ENCODE data around the gene MT1X.

Gene MT1X

GRCh38 chr16:56640076-56640475, 42.2 kb upstream of the MT1X start:
- H3K36me3 ChIP-seq (ENCODE audit: control insufficient read depth in 1 of 2, insufficient read depth in 2 of 2, low read length in 2 of 2) = no peaks in the 10 kb centered on the region
- peaks cover 9% of the 10 kb centered on the region for H3K9me3 ChIP-seq (ENCODE audit: insufficient read depth, low read depth, low read length)
- no peak overlapping the region for H2AK5ac ChIP-seq (ENCODE audit: low read length)
- H3K4ac ChIP-seq (ENCODE audit: low read depth, low read length) = no peak overlapping the region
- H2BK5ac ChIP-seq (ENCODE audit: low read depth, low read length, poor library complexity) = no peak overlapping the region
- H3K23ac ChIP-seq (ENCODE audit: low read length) = no peak overlapping the region
- H4K8ac ChIP-seq (ENCODE audit: low read depth, low read length) = no peak overlapping the region
- H3K27ac ChIP-seq (ENCODE audit: low read depth, low read length) = no peak overlapping the region
- no peak overlapping the region for H3K4me2 ChIP-seq (ENCODE audit: low read length)
- no peak overlapping the region for H3K14ac ChIP-seq (ENCODE audit: low read length)
- DNase-seq = peak in 1 of 2 donors; percentile 53
- H3K9ac ChIP-seq (ENCODE audit: low read length) = no peak overlapping the region
- H2BK12ac ChIP-seq (ENCODE audit: low read length) = no peak overlapping the region
- H4K12ac ChIP-seq (ENCODE audit: low read depth, low read length) = no peak overlapping the region
- H3K79me1 ChIP-seq (ENCODE audit: low read length) = no peaks in the 10 kb centered on the region
- H4K91ac ChIP-seq (ENCODE audit: low read depth, low read length) = no peak overlapping the region
- H3K4me3 ChIP-seq (ENCODE audit: low read depth, low read length) = no peak overlapping the region
- WGBS (ENCODE audit: extremely low coverage, insufficient coverage, insufficient read length) = no CpG with 5 or more reads among the region's 1 CpG
- H3K79me2 ChIP-seq (ENCODE audit: control insufficient read depth, insufficient read depth, low read length, poor library complexity) = no peaks in the 10 kb centered on the region
- H2AFZ ChIP-seq (ENCODE audit: insufficient read depth, low read length, poor library complexity) = no peak overlapping the region
- H3K18ac ChIP-seq (ENCODE audit: low read length) = no peak overlapping the region
- H3K27me3 ChIP-seq (ENCODE audit: insufficient read depth, low read length) = peaks cover 87% of the 10 kb centered on the region
- H2BK120ac ChIP-seq (ENCODE audit: insufficient read depth, low read length, poor library complexity) = no peak overlapping the region
- peaks cover 3 to 5% of the 10 kb centered on the region in 2 experiments for H3K4me1 ChIP-seq (ENCODE audit: control insufficient read depth in 1 of 2, insufficient read depth in 2 of 2, low read length in 2 of 2)

GRCh38 chr16:56641166-56641565, 41.1 kb upstream of the MT1X start:
- H4K91ac ChIP-seq (ENCODE audit: low read depth, low read length) = no peak overlapping the region
- peaks cover 3 to 5% of the 10 kb centered on the region in 2 experiments for H3K4me1 ChIP-seq (ENCODE audit: control insufficient read depth in 1 of 2, insufficient read depth in 2 of 2, low read length in 2 of 2)
- no peaks in the 10 kb centered on the region for H3K36me3 ChIP-seq (ENCODE audit: control insufficient read depth in 1 of 2, insufficient read depth in 2 of 2, low read length in 2 of 2)
- peak; percentile 75 to 91 for DNase-seq
- H4K8ac ChIP-seq (ENCODE audit: low read depth, low read length) = no peak overlapping the region
- H3K18ac ChIP-seq (ENCODE audit: low read length) = no peak overlapping the region
- no peak overlapping the region for H3K9ac ChIP-seq (ENCODE audit: low read length)
- no peak overlapping the region for H3K4ac ChIP-seq (ENCODE audit: low read depth, low read length)
- no peaks in the 10 kb centered on the region for H3K79me2 ChIP-seq (ENCODE audit: control insufficient read depth, insufficient read depth, low read length, poor library complexity)
- no peak overlapping the region for H2BK12ac ChIP-seq (ENCODE audit: low read length)
- H2BK5ac ChIP-seq (ENCODE audit: low read depth, low read length, poor library complexity) = no peak overlapping the region
- peaks cover 8% of the 10 kb centered on the region for H3K9me3 ChIP-seq (ENCODE audit: insufficient read depth, low read depth, low read length)
- WGBS (ENCODE audit: extremely low coverage, insufficient coverage, insufficient read length) = no CpG with 5 or more reads among the region's 2 CpGs
- no peak overlapping the region for H2AK5ac ChIP-seq (ENCODE audit: low read length)
- no peak overlapping the region for H3K14ac ChIP-seq (ENCODE audit: low read length)
- H3K27ac ChIP-seq (ENCODE audit: low read depth, low read length) = no peak overlapping the region
- H2BK120ac ChIP-seq (ENCODE audit: insufficient read depth, low read length, poor library complexity) = no peak overlapping the region
- H2AFZ ChIP-seq (ENCODE audit: insufficient read depth, low read length, poor library complexity) = no peak overlapping the region
- H3K4me3 ChIP-seq (ENCODE audit: low read depth, low read length) = no peak overlapping the region
- H3K4me2 ChIP-seq (ENCODE audit: low read length) = no peak overlapping the region
- H4K12ac ChIP-seq (ENCODE audit: low read depth, low read length) = no peak overlapping the region
- no peak overlapping the region for H3K23ac ChIP-seq (ENCODE audit: low read length)
- H3K79me1 ChIP-seq (ENCODE audit: low read length) = no peaks in the 10 kb centered on the region
- peaks cover 78% of the 10 kb centered on the region for H3K27me3 ChIP-seq (ENCODE audit: insufficient read depth, low read length)

GRCh38 chr16:56643080-56643778, 39.0 kb upstream of the MT1X start:
- peaks cover 73% of the 10 kb centered on the region for H3K27me3 ChIP-seq (ENCODE audit: insufficient read depth, low read length)
- no peak overlapping the region for H2BK120ac ChIP-seq (ENCODE audit: insufficient read depth, low read length, poor library complexity)
- H4K8ac ChIP-seq (ENCODE audit: low read depth, low read length) = no peak overlapping the region
- no peak overlapping the region for H3K4me2 ChIP-seq (ENCODE audit: low read length)
- no peak overlapping the region for H3K14ac ChIP-seq (ENCODE audit: low read length)
- H3K79me1 ChIP-seq (ENCODE audit: low read length) = no peaks in the 10 kb centered on the region
- no peak overlapping the region for H2BK12ac ChIP-seq (ENCODE audit: low read length)
- H4K12ac ChIP-seq (ENCODE audit: low read depth, low read length) = no peak overlapping the region
- no peak overlapping the region for H4K91ac ChIP-seq (ENCODE audit: low read depth, low read length)
- H3K9ac ChIP-seq (ENCODE audit: low read length) = no peak overlapping the region
- WGBS (ENCODE audit: extremely low coverage, insufficient coverage, insufficient read length) = no CpG with 5 or more reads among the region's 42 CpGs
- H2AFZ ChIP-seq (ENCODE audit: insufficient read depth, low read length, poor library complexity) = no peak overlapping the region
- H2BK5ac ChIP-seq (ENCODE audit: low read depth, low read length, poor library complexity) = no peak overlapping the region
- peaks cover under 1 to 3% of the 10 kb centered on the region in 2 experiments for H3K4me1 ChIP-seq (ENCODE audit: control insufficient read depth in 1 of 2, insufficient read depth in 2 of 2, low read length in 2 of 2)
- H2AK5ac ChIP-seq (ENCODE audit: low read length) = no peak overlapping the region
- H3K18ac ChIP-seq (ENCODE audit: low read length) = no peak overlapping the region
- peaks cover 4% of the 10 kb centered on the region for H3K9me3 ChIP-seq (ENCODE audit: insufficient read depth, low read depth, low read length)
- H3K27ac ChIP-seq (ENCODE audit: low read depth, low read length) = no peak overlapping the region
- H3K23ac ChIP-seq (ENCODE audit: low read length) = no peak overlapping the region
- peak; percentile 83 to 85 for DNase-seq
- H3K4ac ChIP-seq (ENCODE audit: low read depth, low read length) = no peak overlapping the region
- H3K36me3 ChIP-seq (ENCODE audit: control insufficient read depth in 1 of 2, insufficient read depth in 2 of 2, low read length in 2 of 2) = no peaks in the 10 kb centered on the region
- H3K79me2 ChIP-seq (ENCODE audit: control insufficient read depth, insufficient read depth, low read length, poor library complexity) = no peaks in the 10 kb centered on the region
- H3K4me3 ChIP-seq (ENCODE audit: low read depth, low read length) = no peak overlapping the region

GRCh38 chr16:56643833-56644232, 38.4 kb upstream of the MT1X start:
- WGBS (ENCODE audit: extremely low coverage, insufficient coverage, insufficient read length) = no CpG with 5 or more reads among the region's 5 CpGs
- Histone ChIP-seq H3K9ac (ENCODE audit: low read length) (no peak overlapping the region), H2AK5ac (ENCODE audit: low read length) (no peak overlapping the region), H4K8ac (ENCODE audit: low read depth, low read length) (no peak overlapping the region), H3K27ac (ENCODE audit: low read depth, low read length) (no peak overlapping the region), H3K4me1 (ENCODE audit: control insufficient read depth in 1 of 2, insufficient read depth in 2 of 2, low read length in 2 of 2) (peaks cover 0 to 3% of the 10 kb centered on the region in 2 experiments), H2BK120ac (ENCODE audit: insufficient read depth, low read length, poor library complexity) (no peak overlapping the region), H3K36me3 (ENCODE audit: control insufficient read depth in 1 of 2, insufficient read depth in 2 of 2, low read length in 2 of 2) (no peaks in the 10 kb centered on the region), H3K79me2 (ENCODE audit: control insufficient read depth, insufficient read depth, low read length, poor library complexity) (no peaks in the 10 kb centered on the region), H3K23ac (ENCODE audit: low read length) (no peak overlapping the region), H3K27me3 (ENCODE audit: insufficient read depth, low read length) (peaks cover 72% of the 10 kb centered on the region), H3K79me1 (ENCODE audit: low read length) (no peaks in the 10 kb centered on the region), H3K4ac (ENCODE audit: low read depth, low read length) (no peak overlapping the region), H3K14ac (ENCODE audit: low read length) (no peak overlapping the region), H3K4me3 (ENCODE audit: low read depth, low read length) (no peak overlapping the region), H4K91ac (ENCODE audit: low read depth, low read length) (no peak overlapping the region), H4K12ac (ENCODE audit: low read depth, low read length) (no peak overlapping the region), H2AFZ (ENCODE audit: insufficient read depth, low read length, poor library complexity) (no peak overlapping the region), H3K4me2 (ENCODE audit: low read length) (no peak overlapping the region), H3K18ac (ENCODE audit: low read length) (no peak overlapping the region), H2BK12ac (ENCODE audit: low read length) (no peak overlapping the region), H2BK5ac (ENCODE audit: low read depth, low read length, poor library complexity) (no peak overlapping the region), H3K9me3 (ENCODE audit: insufficient read depth, low read depth, low read length) (peaks cover 3% of the 10 kb centered on the region)
- DNase-seq = no peak

All from trophoblast cell (in vitro differentiated cells and primary cell).